GM19025 (cell line): ENCODE data around the gene HDGF.

Experiments used
- ATAC-seq: cut with Tn5 transposase; IDR thresholded peaks from one replicate; pipeline ENCODE4 v1.9.1; 2021; ENCODE audit warnings: mild to moderate bottlenecking, low read depth, moderate library complexity; ENCODE audit not compliant: unreplicated experiment

The HDGF gene

GRCh38 chr1:156727492-156727891, 24.0 kb downstream of the HDGF start:
- ATAC-seq, result no peak

- no peak for ATAC-seq
Observed at GRCh38 chr1:156726549-156727226, 24.8 kb downstream of the HDGF start.

GRCh38 chr1:156725683-156726280, 25.7 kb downstream of the HDGF start:
- no peak for ATAC-seq

GRCh38 chr1:156721535-156721934, 29.9 kb downstream of the HDGF start:
- ATAC-seq, result no peak

GRCh38 chr1:156721131-156721530, 30.3 kb downstream of the HDGF start:
- ATAC-seq, result no peak

- no peak for ATAC-seq
Observed at GRCh38 chr1:156717351-156717750, 34.1 kb downstream of the HDGF start.

GRCh38 chr1:156714830-156715229, 36.6 kb downstream of the HDGF start:
- no peak for ATAC-seq

GRCh38 chr1:156712626-156713025, 38.8 kb downstream of the HDGF start:
- no peak for ATAC-seq

- no peak for ATAC-seq
Observed at GRCh38 chr1:156711011-156711817, 40.3 kb downstream of the HDGF start.

- no peak for ATAC-seq
Observed at GRCh38 chr1:156709757-156710489, 41.6 kb downstream of the HDGF start.

- ATAC-seq, result no peak
Observed at GRCh38 chr1:156709031-156709430, 42.4 kb downstream of the HDGF start.

GRCh38 chr1:156708218-156708661, 43.2 kb downstream of the HDGF start:
- no peak for ATAC-seq

- no peak for ATAC-seq
Observed at GRCh38 chr1:156707417-156708217, 43.9 kb downstream of the HDGF start.

GRCh38 chr1:156706657-156707416, 44.6 kb downstream of the HDGF start:
- no peak for ATAC-seq

GRCh38 chr1:156705918-156706656, 45.4 kb downstream of the HDGF start:
- no peak for ATAC-seq

GRCh38 chr1:156705321-156705917, 46.1 kb downstream of the HDGF start, which contains the start of gene CRABP2:
TSS of gene CRABP2 (minus strand) at chr1:156705583. CDS start at chr1:156705446, 137 bp downstream.
- ATAC-seq, result no peak

- ATAC-seq, result no peak
Observed at GRCh38 chr1:156704930-156705320, 46.5 kb downstream of the HDGF start.

GRCh38 chr1:156704166-156704711, 47.2 kb downstream of the HDGF start:
- ATAC-seq, result no peak
